Skeletal muscle cell (primary cell): Measurements from ENCODE around the gene FNDC3B.
"Not testable (repeated sequence)": the region's sequence is repeated elsewhere in the genome, so short reads cannot be mapped to it uniquely, and the experiment has no call there.

ENCODE experiments used
- DNase-seq: peaks from one replicate; pipeline ENCODE4 v3.0.0-alpha.2; 2010; ENCODE audit warnings: low read depth
- H3K4me3 ChIP-seq: 2 replicates; pipeline ENCODE4 v1.5.1; 2011; ENCODE audit warnings: low read depth, mild to moderate bottlenecking, control low read depth, low read length, moderate library complexity

FNDC3B gene

DNA sequence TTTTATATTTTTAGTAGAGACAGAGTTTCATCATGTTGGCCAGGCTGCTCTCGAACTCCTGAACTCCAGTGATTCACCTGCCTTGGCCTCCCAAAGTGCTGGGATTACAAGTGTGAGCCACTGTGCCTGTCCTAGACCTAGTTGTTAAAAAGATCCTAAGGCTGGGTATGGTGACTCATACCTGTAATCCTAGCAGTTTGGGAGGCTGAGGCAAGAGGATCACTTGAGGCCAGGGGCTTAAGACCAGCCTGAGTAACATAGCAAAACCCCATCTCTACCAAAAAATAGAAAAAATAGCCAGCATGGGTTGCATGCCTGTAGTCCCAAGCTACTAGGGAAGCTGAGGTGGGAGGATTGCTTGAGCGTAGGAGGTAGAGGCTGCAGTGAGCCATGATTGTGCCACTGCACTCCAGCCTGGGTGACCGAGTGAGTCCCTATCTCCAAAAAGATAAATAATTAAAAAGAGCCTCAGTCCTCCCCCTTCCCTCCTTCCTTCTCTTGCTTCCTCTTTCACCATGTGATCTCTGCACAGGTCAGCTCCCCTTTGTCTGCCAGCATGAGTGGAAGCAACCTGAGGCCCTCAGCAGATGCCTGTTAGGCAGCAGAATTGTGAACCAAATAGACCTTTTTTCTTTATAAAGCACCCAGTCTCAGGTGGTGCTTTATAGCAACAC is 9.8 kb upstream of the FNDC3B start:
- no peak overlapping the region for H3K4me3 ChIP-seq
- DNase-seq = no peak

DNA sequence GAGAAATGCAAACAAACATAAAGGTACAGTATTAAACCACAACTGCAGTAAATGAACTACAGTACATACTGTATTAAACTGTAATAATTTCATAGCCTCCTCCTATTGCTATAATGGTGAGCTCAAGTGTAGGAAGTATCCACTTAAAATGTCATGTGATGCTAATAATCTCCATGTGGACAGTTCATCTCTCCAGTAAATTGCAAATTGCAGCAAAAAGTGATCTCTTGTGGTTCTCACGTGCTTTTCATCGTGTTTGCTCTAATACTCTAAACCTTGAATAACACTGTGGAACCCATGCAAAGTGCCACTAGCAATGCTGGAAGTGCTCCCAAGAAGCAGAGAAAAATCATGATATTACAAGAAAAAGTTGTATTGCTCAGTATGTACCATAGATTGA is 9.2 kb upstream of the FNDC3B start:
- no peak for DNase-seq
- no peak overlapping the region for H3K4me3 ChIP-seq

DNA sequence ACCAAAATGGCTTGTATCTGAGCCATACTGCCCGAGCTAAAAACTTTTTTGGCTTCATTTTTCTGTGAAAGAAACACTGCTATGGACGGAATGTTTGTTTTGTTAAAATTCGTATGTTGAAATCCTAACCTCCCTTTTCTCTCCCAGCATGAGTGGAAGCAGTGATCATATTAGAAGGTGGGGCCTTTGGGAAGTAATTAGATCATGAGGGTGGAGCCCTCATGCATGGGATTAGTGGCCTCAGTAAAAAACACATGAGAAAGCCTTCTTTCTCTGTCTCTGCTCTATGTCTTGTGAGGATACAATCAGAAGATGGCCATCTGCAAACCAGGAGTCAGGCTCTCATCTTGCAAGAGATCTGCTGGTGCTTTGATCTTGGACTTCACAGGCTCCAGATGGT is 7.4 kb upstream of the FNDC3B start:
- no peak for DNase-seq
- H3K4me3 ChIP-seq = no peak overlapping the region

DNA sequence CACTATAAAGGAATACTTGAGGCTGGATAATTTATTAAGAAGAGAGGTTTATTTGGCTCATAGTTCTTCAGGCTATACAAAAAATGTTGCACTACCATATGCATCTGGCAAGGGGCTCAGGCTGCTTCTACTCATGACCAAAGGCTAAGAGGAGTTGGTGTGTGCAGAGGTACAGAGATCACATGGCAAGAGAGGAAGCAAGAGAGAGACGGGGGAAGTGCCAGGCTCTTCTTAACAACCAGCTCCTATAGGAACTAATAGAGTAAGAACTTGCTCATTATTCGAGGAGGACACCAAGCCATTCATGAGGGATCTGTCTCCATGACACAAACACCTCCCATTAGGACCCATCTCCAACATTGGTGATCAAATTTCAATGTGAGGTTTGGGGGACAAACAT is 6.0 kb upstream of the FNDC3B start:
- DNase-seq = no peak
- H3K4me3 ChIP-seq = no peak overlapping the region

DNA sequence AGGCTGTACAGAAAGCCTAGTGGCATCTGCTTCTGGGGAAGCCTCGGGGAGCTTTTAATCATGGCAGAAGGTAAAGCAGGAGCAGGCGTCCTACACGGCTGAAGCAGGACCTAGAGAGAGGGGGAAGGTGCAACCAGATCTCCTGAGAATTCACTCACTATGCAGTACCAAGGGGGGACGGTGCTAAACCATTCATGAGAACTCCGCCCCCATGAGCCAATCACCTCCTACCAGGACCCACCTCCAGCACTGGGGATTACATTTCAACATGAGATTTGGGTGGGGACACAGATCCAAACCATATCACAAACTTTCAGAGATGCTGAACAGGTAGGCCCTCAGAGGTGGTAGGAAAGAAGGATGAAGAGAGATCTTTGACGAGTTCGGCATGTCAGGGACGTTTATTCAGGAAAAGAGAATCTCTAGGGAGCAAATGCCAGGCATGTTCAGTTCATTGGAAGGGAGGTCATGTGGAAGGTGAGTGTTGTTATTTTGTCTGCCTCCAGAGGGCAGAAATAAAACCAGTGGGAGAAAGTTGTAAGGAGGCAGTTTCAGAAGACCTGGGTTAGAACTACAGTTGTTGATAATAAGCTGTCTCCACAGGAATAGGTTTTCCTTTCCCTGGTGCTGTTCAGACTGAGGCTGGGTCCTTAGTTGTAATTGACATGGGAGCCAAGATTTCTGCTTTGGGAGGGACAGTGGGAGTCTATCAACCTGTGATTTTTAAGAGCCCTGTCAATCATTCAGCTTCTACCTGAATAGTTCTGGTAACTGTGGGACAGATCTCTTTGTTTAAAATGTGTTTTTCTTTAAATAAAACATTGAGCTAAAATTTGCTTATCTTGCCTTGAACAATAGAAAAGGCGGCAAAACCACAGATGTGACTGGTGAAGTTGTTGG is 4.3 kb upstream of the FNDC3B start:
- DNase-seq = no peak
- H3K4me3 ChIP-seq = no peak overlapping the region

DNA sequence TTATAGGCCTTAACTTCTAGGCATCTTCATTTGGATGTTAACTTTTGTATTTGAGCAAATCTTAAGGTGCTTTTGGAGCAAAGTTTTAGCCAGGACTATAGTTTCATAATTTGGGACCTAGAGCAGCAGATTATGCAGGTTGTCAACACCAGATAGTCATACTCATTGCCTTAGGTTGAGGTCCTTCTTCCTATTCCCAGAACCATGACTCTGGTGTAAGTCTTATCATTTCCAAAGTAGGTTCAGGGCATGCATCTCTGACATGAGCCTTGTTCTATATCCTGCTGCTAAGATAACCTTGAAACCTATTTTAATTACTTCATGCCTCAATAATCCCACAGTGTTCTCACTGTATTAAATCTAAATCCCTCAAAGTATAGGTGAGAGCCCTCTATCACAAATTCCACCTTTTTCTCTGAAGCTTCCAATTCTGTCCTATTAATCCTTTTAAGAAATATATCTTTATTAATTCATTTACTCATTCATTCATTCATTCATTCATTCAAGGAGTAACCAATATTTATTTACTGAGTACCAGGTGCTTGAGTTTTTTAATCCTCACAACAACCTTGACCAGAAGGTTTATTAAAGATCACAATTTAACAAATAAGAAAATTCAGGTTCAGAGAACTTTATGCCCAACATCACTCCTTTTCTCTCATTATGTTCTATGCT is 2.7 kb upstream of the FNDC3B start:
- H3K4me3 ChIP-seq = no peak overlapping the region
- DNase-seq = no peak

DNA sequence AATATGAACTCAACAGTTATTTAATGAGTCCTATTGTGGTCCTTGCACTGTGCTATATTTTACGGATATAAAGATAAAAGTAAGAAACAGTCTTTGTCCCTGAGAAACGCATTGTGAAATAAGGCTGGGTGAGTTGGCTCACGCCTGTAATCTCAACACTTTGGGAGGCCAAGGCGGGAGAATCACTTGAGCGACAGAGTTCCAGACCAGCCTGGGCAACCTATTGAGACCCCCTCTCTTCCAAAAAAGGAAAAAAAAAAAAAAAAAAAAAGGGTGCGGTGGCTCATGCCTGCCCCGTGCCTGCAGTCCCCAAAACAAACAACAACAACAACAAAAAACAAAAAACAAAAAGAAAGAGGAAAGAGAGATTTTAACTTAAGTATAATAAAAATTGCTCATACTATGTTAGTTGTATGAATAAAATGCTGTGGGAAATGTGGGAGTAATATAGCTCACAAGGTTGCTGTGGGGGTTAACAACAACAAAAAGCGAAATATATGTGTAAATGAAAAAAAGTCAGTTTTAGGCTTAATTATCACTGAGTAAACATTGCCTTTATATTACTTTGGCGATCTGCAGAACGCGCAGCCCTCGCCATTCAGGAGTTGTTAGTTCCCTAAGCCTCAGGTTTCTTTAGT is 461 bp upstream of the FNDC3B start:
- DNase-seq = no peak
- H3K4me3 ChIP-seq = peak overlapping the region; percentile 97

DNA sequence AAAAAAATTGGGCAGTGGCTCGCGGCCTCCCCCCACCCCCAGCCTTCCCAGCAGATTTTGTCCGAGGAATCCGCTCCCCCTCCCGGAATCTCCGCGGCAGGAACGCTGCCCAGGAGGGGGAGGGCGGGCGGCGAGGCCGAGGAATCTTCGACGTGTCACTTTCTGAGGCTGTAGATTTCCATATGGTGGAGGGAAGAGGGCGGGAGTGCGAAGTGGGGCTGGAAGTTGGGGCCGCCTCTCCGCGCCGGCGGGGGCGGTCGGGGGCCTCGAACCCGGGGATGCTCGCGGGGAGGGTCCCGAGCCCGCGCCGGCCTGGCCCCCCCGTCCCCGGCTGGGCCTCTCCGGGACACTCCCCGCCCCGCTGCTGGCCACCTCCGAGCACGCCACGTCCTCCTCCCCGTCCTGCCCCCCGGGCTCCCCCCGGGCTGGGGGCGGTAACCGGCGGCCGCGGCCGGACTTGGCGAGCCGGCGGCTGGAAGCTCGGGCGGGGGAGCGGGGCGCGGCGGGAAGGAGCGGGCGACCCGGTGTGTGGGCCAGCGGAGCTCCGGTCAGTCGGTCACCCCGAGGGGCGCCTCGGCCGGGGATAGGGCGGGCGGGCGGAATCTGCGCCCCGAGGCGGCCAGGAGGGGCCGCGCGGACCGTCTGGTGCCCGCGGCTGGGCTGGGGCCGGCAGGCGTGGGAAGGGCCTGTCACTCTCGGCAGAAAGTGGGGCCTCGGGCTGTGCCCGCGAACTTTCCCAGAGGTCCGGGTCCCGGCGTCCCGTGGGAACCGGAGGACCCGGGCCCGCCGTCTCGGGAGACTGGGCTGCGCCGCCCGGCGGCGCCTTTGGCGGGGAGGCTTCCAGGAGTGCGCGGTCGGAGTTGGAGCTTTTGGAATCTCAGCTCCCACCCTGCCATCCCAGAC is 951 bp downstream of the FNDC3B start:
- peak overlapping the region; percentile 97 for H3K4me3 ChIP-seq
- peak; percentile 69 for DNase-seq

DNA sequence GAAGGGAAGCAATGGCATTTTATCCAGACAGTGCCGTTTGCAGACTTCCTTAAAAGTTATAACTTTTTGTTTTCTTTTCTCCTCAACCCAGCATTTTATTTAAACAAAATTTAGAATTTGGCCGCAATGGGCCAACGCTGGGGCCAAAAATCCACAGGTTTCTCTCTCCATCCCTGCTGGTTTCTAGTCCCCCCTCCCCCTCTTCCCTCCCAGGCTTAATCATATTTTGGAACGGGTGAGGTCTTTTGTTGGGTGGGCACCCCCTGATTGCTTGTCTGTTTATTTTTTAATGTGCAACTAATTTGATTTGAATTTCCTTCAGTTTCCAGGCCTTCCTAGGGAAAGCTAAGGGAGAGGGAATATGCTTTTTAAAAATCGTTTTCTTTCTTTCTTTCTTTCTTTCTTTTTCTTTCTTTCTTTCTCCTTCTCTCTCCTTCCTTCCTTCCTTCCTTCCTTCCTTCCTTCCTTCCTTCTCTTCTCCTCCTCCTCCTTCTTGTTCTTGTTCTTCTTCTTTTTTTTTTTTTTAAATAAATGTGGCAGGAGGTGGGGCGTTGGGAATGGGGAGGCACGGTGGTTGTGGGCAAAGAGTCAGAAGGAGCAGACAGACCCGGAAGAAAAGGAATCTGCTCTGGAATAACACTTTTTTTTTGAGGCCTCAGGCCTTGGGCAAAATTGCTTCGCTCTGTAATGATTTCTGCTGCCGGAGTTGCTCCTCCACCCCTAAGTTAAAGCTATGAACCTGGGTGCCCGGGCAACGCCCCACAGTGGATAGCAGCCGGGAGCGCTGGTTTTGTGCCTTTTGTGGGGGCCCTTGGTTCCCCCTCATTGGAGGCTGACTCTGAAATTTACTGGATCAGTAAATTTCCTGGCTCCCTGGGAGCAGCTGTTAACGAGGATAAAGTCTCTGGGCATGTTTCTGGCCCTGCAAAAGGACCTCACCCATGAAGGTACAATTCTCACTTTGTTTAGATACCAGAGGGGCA is 1.9 kb downstream of the FNDC3B start:
- DNase-seq = no peak

DNA sequence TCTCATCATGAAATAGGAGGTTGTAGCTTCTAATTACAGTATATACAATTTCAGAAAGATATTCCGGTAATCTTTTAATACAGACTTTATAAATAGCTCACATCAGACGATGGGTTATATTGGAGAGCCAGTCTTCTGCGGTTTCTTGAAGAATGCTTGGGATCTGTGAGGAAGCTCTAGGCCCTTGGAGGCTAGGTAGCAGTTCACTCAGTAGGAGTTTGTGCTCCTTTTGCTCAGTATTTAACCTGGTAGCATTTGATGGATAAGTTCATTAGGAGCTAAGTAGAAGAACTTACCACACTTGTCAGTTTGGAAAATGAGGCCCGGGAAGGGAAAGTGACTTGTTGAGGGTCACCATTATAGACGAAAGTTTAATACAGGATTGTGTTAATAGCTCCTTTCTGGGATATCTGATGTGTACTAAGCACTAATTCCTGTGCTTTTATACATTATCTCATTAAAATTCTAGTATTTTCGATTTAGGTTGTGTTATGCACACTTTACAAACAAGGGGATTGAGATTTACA is 2.8 kb downstream of the FNDC3B start:
- DNase-seq = no peak
- peak overlapping the region; percentile 97 for H3K4me3 ChIP-seq

More for the DNA sequence above, 1.9 kb downstream of the FNDC3B start:
- H3K4me3 ChIP-seq = peak overlapping the region; percentile 97

DNA sequence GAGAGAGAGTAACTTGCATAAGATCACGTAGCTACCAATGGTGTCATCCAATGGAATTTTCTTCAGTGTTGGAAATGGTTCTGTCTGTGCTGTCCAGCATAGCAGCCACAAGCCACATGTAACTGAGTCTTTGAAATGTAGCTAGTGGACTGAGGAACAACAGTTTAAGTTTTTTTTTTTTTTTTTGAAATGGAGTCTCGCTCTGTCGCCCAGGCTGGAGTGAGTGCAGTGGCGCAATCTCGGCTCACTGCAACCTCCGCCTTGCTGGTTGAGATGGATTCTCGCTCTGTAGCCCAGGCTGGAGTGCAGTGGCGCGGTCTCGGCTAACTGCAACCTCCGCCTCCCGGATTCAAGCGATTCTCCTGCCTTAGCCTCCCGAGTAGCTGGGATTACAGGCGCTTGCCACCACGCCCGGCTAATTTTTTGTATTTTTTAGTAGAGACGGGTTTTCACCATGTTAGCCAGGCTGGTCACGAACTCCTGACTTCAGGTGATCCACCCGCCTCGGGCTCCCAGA is 3.3 kb downstream of the FNDC3B start:
- not testable (repeated sequence) for H3K4me3 ChIP-seq

DNA sequence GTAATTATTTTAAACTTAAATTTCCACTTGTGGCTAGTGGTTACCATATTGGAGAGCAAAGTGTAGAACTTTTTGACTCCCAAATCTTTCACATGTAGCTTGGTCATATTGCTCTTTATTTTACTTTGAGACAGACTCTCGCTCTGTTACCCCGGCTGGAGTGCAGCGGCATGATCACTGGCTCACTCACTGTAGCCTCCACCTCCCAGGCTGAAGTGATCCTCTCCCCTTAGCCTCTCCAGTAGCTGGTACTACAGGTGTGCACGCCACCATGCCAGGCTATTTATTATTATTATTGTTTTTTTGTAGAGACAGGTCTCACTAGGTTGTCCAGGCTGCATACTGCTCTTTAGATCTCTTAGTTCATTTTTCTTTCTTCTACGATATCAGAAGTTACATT is 3.9 kb downstream of the FNDC3B start:
- peak overlapping the region; percentile 21 for H3K4me3 ChIP-seq
- no peak for DNase-seq

More for the DNA sequence above, 3.3 kb downstream of the FNDC3B start:
- DNase-seq = not testable (repeated sequence)

DNA sequence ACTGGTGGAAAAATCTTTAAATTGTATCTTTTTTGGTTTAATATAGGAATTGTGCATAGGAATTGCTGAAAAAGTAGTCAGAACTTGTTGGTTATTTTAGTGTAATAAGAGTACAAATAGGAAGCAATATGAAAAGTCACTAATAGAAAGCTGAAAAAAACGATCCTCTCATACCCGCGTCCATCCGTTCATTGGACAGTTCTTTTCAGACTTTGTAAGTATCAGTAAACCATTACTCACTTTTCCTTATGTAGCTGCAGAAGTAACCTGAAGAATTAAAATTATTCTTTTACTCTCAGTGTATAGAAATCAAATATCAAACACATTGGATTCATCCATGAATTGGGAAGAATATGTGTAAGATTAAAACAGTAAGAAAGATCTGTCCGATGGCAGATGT is 4.4 kb downstream of the FNDC3B start:
- no peak overlapping the region for H3K4me3 ChIP-seq
- no peak for DNase-seq

DNA sequence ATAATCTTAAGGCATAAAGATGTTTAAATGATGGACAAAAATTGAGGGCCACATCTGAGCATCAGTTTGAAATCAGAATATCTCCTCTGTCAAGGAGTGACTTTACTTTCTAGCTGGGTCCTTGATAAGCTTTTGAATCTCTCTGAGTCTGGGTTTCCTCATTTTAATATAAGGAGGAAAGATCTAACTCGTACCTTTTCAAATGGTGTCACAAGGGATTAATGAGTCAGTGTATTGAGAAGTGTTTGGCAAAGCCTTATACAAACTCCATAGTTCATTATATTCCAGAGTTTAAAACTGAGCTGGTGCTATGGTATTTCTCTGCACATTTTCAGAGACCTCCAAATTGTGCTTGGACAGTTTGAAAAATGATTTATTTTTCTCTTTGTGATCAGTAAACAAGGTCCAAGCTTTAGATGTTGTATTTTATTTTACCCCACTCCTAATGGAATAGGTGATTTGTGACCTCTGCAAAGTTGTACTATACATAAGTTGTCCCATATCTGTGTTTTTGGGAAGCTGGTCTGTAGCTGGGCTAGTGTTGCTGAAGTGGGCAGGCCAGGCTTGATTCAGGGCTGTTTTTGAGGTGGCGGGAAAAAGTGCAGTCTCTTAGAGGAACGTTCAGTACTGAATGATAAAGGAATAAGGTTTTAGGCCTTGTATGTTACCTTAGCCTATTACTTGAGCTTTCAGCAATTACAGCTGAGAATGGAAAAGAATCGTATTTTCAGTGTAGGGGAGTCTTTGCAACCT is 5.6 kb downstream of the FNDC3B start:
- no peak overlapping the region for H3K4me3 ChIP-seq
- no peak for DNase-seq

DNA sequence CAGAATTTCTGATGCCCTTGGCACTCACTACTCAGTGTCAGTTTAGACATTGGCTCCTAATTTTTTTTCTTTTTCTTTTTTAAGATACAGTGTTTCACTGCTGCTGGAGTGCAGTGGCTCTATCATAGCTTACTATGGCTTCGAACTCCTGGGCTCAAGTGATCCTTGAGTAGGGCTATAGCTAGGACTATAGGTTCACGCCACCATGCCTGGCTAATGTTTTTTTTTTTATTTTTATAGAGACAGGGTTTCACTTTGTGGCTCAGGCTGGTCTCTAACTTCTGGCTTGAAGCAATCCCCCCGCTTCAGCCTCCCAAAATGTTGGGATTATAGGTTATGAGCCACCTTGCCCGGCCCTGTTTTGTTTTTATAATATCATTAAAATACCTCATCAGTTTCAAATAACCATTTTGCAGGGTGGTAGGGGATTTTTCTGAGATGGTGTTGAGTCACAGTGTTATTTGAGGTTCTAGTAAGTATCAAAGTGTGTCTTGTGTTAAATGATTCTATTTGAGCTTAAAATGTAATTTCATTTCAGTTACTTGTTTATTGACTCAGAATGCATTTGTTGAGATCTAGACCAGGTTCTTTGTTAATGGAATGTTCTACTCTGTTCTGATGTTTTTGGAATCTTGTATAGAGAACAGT is 7.0 kb downstream of the FNDC3B start:
- H3K4me3 ChIP-seq = no peak overlapping the region
- no peak for DNase-seq

DNA sequence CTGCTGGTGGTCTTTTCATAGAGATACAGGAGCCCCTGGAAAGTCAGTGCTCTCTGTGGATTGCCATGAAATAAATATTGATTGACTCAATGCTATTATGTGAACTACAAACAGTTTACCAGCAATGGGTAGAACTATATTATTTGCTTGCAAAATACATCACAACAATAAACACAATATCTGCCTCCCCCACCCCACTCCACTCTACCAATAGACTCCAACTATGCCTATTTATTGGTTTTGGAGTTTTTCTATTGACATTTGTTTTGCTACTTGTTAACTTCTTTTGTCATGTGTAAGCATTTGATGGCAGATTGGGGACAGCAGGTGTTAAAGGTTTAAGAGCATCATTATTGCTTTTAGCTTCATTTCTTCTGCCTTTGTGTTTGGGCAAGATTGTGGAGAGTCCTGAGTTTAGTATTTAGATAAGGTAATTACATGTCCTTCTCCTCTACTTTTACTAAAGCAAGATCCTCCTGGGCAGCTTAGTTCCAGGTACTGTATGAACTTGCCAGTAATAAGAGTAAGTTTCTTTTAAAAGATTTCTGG is 8.3 kb downstream of the FNDC3B start:
- no peak for DNase-seq
- no peak overlapping the region for H3K4me3 ChIP-seq
